HFF-Myc (cell line): Measurements from ENCODE around the gene ZNF200.
"Not testable (repeated sequence)": the region's sequence is repeated elsewhere in the genome, so short reads cannot be mapped to it uniquely, and the experiment has no call there.

Experiments used
- DNase-seq: peaks from one replicate; pipeline ENCODE4 v3.0.0-alpha.2; 2011; ENCODE audit warnings: low read depth; ENCODE audit errors: extremely low read depth
- H3K4me3 ChIP-seq: replicated peaks from 2 replicates; pipeline ENCODE4 v1.5.1; 2011; ENCODE audit warnings: low read depth, mild to moderate bottlenecking, control low read depth, low read length
- CTCF ChIP-seq: IDR thresholded peaks from 2 replicates; pipeline ENCODE4 v1.5.1; 2012; ENCODE audit warnings: mild to moderate bottlenecking, low read depth, low read length, control low read depth; ENCODE audit errors: missing control alignments

ZNF200 gene

GRCh38 chr16:3202903-3203539 lies 31.9 kb downstream of the ZNF200 start:
- TF ChIP-seq CTCF, result no peak
- H3K4me3 ChIP-seq, result no peak overlapping the region
- DNase-seq, result no peak

- DNase-seq, result no peak
- no peak overlapping the region for H3K4me3 ChIP-seq
- TF ChIP-seq CTCF, result no peak
These were observed 36.5 kb downstream of the ZNF200 start for GRCh38 chr16:3198334-3199072.

- H3K4me3 ChIP-seq, DNase-seq: not testable (repeated sequence)
These were observed 37.1 kb downstream of the ZNF200 start for GRCh38 chr16:3197694-3198333.

GRCh38 chr16:3195975-3196374 lies 39.0 kb downstream of the ZNF200 start:
- no peak overlapping the region for H3K4me3 ChIP-seq
- no peak for TF ChIP-seq CTCF
- no peak for DNase-seq

GRCh38 chr16:3194792-3195191 lies 40.2 kb downstream of the ZNF200 start:
- no peak overlapping the region for H3K4me3 ChIP-seq
- no peak for DNase-seq

GRCh38 chr16:3193221-3194212 lies 41.4 kb downstream of the ZNF200 start:
- no peak for TF ChIP-seq CTCF
- DNase-seq, result no peak
- no peak overlapping the region for H3K4me3 ChIP-seq

More at GRCh38 chr16:3194792-3195191, 40.2 kb downstream of the ZNF200 start:
- no peak for TF ChIP-seq CTCF
